ENCODE data around the gene CDC37L1.

- TF ChIP-seq CTCF (IDR thresholded peaks at IDR 0.05 in 8 of 11, conservative IDR thresholded peaks at IDR 0.05 in 3 of 11): no peak
- no peak for TF ChIP-seq POLR2A (IDR thresholded peaks at IDR 0.05)
Measured at GRCh38 chr9:4746278-4747030, 67.1 kb downstream of the CDC37L1 start.

All from spleen (tissue), 7 donors.